Heart left ventricle (tissue), 13 donors: ENCODE data around the gene LOXHD1.

Experiments
- CTCF ChIP-seq, 12 donors: fragments of 200-600 bp; sonication (generic) in 4 of 12; IDR thresholded peaks; one replicate each; pipeline versions ENCODE4 v1.5.0 to v1.8.0; 2018 to 2022; ENCODE audit warnings: antibody characterized with exemption in 12 of 12, mild to moderate bottlenecking in 5 of 12
- POLR2A ChIP-seq, 2 donors: fragments of 450-650 bp; IDR thresholded peaks; one replicate each; pipeline ENCODE4 v1.6.1; 2017; ENCODE audit warnings: antibody characterized with exemption in 2 of 2, mild to moderate bottlenecking in 2 of 2, moderate library complexity in 2 of 2
- donor health status: ischemic (EF 13 %, LVEDD 7.1; RV severe dilation, severe dysfunction).
- donor health status: DM: no; HTN: yes; CAD: no.
- donor health status: DM: no; HTN: no; CAD: no.
- donor health status: ischemic (EF 25% LVEDD 6.9; RV normal size, moderate dysfunction).
- donor health status: ischemic (EF 25% LVEDD 5.7; RV mildly dilated, moderate dysfunction).
- donor health status: ischemic (EF 35%, LVEDD 5.7; RV mildly dilated, moderate dysfunction).
- donor health status: nonischemic (EF 11% LVEDD 7.7; RV severe dilation, severe dysfunction).
- donor health status: DM: yes; HTN: yes; CAD: no.
- donor health status: PGD.
- donor health status: ischemic (EF 29% LVEDD 5.4; RV normal size, mild dysfunction).
- donor health status: nonischemic (EF 23%, LVEDD 6.1; RV moderate dilation, normal function).

DNA sequence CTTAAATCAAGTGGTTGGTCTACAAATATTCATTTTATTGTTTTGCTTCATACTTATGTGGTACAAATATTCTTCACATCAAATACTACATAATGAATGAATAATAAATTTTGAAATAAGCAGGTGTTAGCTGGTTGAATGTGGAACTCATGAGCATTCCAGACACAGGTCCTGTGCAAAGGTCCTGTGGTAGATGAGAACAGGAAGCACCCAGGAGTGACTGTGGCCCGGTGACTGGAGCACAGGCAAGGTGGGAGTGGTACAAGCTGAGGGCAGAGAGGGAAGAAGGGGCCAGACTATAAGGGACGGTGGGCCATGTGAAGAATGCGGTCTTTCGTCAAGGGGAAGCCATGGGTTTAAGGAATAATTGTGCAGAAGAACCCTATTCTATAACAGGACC, 26.2 kb upstream of the LOXHD1 start:
- TF ChIP-seq CTCF (IDR thresholded peaks at IDR 0.05) (no peak), POLR2A (IDR thresholded peaks at IDR 0.05) (no peak)
